Measurements from ENCODE around the gene SLC5A12.

SLC5A12 gene

GRCh38 chr11:26726960-26727359, 5.1 kb upstream of the SLC5A12 start:
- in situ Hi-C loops (cut with HindIII; ENCODE audit: low sequenced_read_pairs) = no loop called here

GRCh38 chr11:26719998-26720397, 1.9 kb downstream of the SLC5A12 start:
- in situ Hi-C loops (cut with HindIII; ENCODE audit: low sequenced_read_pairs) = no loop called here

GRCh38 chr11:26719289-26719973, 2.4 kb downstream of the SLC5A12 start:
- in situ Hi-C loops (cut with HindIII; ENCODE audit: low sequenced_read_pairs) = no loop called here

- in situ Hi-C loops (cut with HindIII; ENCODE audit: low sequenced_read_pairs) = no loop called here
These were observed 4.1 kb downstream of the SLC5A12 start for GRCh38 chr11:26717771-26718170.

- in situ Hi-C loops (cut with HindIII; ENCODE audit: low sequenced_read_pairs) = no loop called here
These were observed 6.7 kb downstream of the SLC5A12 start for GRCh38 chr11:26715133-26715532.

GRCh38 chr11:26712497-26712896, 9.4 kb downstream of the SLC5A12 start:
- in situ Hi-C loops (cut with HindIII; ENCODE audit: low sequenced_read_pairs) = no loop called here

- in situ Hi-C loops (cut with HindIII; ENCODE audit: low sequenced_read_pairs) = no loop called here
These were observed 11.4 kb downstream of the SLC5A12 start for GRCh38 chr11:26710489-26710888.

- in situ Hi-C loops (cut with HindIII; ENCODE audit: low sequenced_read_pairs) = no loop called here
These were observed 13.0 kb downstream of the SLC5A12 start for GRCh38 chr11:26708736-26709456.

GRCh38 chr11:26706181-26706580, 15.7 kb downstream of the SLC5A12 start:
- in situ Hi-C loops (cut with HindIII; ENCODE audit: low sequenced_read_pairs) = no loop called here

GRCh38 chr11:26704249-26704648, 17.6 kb downstream of the SLC5A12 start:
- in situ Hi-C loops (cut with HindIII; ENCODE audit: low sequenced_read_pairs) = no loop called here

- in situ Hi-C loops (cut with HindIII; ENCODE audit: low sequenced_read_pairs) = no loop called here
These were observed 18.3 kb downstream of the SLC5A12 start for GRCh38 chr11:26703411-26704191.

GRCh38 chr11:26702406-26702805, 19.5 kb downstream of the SLC5A12 start:
- in situ Hi-C loops (cut with HindIII; ENCODE audit: low sequenced_read_pairs) = no loop called here

- in situ Hi-C loops (cut with HindIII; ENCODE audit: low sequenced_read_pairs) = no loop called here
These were observed 21.2 kb downstream of the SLC5A12 start for GRCh38 chr11:26700574-26701235.

- in situ Hi-C loops (cut with HindIII; ENCODE audit: low sequenced_read_pairs) = no loop called here
These were observed 23.6 kb downstream of the SLC5A12 start for GRCh38 chr11:26698224-26698623.

- in situ Hi-C loops (cut with HindIII; ENCODE audit: low sequenced_read_pairs) = no loop called here
These were observed 25.5 kb downstream of the SLC5A12 start for GRCh38 chr11:26696330-26696729.

- in situ Hi-C loops (cut with HindIII; ENCODE audit: low sequenced_read_pairs) = no loop called here
These were observed 33.2 kb downstream of the SLC5A12 start for GRCh38 chr11:26688701-26689100.

- in situ Hi-C loops (cut with HindIII; ENCODE audit: low sequenced_read_pairs) = no loop called here
These were observed 34.5 kb downstream of the SLC5A12 start for GRCh38 chr11:26687351-26687750.

GRCh38 chr11:26677566-26677965, 44.3 kb downstream of the SLC5A12 start:
- in situ Hi-C loops (cut with HindIII; ENCODE audit: low sequenced_read_pairs) = no loop called here

- in situ Hi-C loops (cut with HindIII; ENCODE audit: low sequenced_read_pairs) = no loop called here
These were observed 45.2 kb downstream of the SLC5A12 start for GRCh38 chr11:26676641-26677040.

- in situ Hi-C loops (cut with HindIII; ENCODE audit: low sequenced_read_pairs) = no loop called here
These were observed 46.5 kb downstream of the SLC5A12 start for GRCh38 chr11:26675233-26675928.

- in situ Hi-C loops (cut with HindIII; ENCODE audit: low sequenced_read_pairs) = no loop called here
These were observed 55.9 kb downstream of the SLC5A12 start for GRCh38 chr11:26665946-26666345.
